AG09309 (cell line): ENCODE data around the gene PKIG.
"Not testable (repeated sequence)": the region's sequence is repeated elsewhere in the genome, so short reads cannot be mapped to it uniquely, and the experiment has no call there.

ENCODE experiments used
- DNase-seq: peaks from one replicate; pipeline ENCODE4 v3.0.0-alpha.2; 2010; ENCODE audit warnings: low read depth
- H3K4me3 ChIP-seq: 2 replicates; pipeline ENCODE4 v1.5.1; 2011; ENCODE audit warnings: mild to moderate bottlenecking, low read depth, low read length, moderate library complexity; ENCODE audit not compliant: control insufficient read depth
- TF ChIP-seq, protein P1 (sequence below): IDR thresholded peaks from 2 replicates; pipeline ENCODE4 v1.5.1; 2011; ENCODE audit warnings: mild to moderate bottlenecking, low read depth, low read length, inconsistent platforms; ENCODE audit not compliant: insufficient read depth, control insufficient read depth; ENCODE audit errors: missing control alignments

The PKIG gene

DNA sequence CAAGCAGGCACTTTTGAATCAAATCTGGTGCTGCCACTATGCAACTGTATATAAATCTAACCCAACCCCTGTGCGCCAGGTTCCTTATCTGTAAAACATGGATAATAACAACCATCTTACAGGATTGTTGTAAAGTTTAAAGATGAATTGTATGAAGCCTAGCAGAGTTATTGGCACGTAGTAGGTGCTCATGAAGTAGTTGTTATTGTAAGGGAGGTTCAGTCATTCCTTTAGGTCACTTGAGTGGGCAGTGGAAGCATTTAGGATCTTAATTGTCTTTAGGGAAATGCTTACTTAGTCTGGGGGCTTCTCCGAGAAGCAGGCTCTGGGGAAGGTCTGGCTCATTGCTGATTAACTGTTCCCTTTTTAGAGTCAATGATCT, 29.8 kb upstream of the PKIG start:
- no peak overlapping the region for H3K4me3 ChIP-seq
- DNase-seq: no peak
- TF ChIP-seq, protein P1, sequence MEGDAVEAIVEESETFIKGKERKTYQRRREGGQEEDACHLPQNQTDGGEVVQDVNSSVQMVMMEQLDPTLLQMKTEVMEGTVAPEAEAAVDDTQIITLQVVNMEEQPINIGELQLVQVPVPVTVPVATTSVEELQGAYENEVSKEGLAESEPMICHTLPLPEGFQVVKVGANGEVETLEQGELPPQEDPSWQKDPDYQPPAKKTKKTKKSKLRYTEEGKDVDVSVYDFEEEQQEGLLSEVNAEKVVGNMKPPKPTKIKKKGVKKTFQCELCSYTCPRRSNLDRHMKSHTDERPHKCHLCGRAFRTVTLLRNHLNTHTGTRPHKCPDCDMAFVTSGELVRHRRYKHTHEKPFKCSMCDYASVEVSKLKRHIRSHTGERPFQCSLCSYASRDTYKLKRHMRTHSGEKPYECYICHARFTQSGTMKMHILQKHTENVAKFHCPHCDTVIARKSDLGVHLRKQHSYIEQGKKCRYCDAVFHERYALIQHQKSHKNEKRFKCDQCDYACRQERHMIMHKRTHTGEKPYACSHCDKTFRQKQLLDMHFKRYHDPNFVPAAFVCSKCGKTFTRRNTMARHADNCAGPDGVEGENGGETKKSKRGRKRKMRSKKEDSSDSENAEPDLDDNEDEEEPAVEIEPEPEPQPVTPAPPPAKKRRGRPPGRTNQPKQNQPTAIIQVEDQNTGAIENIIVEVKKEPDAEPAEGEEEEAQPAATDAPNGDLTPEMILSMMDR: no peak

DNA sequence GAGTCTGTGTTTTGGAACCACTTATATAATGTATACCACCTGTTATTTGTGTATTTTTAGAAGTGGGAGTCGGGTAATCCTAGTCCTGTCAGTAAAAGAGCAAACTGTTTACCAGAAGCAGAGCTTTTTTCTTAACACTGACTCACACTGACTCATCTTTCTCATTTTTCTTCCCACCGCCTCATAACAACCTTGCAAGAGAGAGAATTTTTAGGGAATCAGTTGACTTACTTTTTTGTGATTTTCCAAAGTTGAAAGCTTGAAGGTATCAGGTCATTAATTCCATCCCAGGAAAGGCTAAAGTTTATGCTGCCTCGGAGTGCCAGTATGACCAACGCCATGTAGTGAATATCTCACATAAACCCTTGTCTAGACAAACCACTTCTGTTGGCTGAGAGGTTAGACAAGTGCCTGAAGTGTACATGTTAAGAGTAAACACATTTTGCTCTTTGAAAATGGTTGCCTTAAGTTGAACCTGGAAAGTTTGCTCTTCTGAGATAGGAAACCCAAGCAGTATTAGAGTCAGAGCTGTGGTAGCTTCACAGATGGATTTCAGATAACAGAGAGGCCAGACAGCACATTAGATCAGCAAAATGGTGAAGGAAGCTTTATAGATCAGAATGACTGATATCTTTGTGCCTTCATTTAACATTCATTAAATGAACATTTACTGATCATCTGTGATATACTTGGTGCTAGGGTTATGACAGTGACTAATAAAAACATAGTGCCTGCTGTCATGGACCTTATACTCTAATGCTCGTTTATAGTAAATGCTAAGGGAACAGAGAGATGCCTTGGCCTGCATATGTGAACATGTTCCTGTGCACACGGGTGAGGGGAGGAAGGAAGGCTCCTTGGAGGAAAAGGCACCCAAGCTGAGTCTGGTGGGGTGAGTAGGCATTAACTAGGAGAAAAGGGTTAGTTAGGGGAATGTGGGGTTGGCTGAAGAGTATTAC, 29.1 kb upstream of the PKIG start:
- H3K4me3 ChIP-seq: no peak overlapping the region
- TF ChIP-seq, protein P1: no peak
- peak; percentile 57 for DNase-seq

DNA sequence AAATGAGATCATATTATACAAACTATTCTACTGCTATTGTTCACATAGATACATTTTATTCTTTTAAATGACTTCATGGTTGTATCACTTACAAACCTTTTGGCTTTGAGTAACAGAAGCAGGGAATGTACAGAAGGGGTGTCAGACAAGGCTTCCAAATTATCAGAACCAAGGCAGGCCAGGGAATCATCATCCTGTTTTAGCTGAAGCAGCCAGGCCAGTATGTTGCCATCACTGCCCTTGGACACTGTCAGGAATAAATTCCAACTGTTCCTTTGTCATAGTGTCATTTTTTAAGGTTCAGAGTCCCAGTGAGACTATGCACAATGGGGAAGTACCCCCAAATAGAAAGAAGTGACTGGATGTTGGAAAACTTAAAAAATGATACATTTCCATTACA, 23.1 kb upstream of the PKIG start:
- TF ChIP-seq, protein P1: no peak

DNA sequence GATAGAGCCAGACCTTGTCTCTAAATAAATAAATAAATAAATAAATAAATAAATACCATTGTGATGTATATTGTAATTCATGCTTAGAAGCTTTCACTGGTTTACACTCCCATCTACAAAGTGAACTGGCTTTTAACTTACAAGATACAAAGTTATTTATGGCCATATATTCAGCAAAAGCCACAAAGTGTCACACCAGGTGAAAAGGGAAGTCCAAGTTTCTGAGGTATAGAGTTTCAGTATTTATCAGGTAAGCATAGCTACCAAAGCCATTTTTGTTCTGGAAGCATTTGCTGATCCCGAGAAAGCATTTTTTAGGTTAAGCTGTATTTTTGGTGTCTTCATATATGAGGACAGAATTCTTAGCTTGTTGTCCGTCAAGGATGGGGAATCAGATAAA, 22.1 kb upstream of the PKIG start:
- TF ChIP-seq, protein P1: no peak
- no peak overlapping the region for H3K4me3 ChIP-seq
- DNase-seq: no peak

More for the DNA sequence above, 23.1 kb upstream of the PKIG start:
- no peak overlapping the region for H3K4me3 ChIP-seq
- no peak for DNase-seq

DNA sequence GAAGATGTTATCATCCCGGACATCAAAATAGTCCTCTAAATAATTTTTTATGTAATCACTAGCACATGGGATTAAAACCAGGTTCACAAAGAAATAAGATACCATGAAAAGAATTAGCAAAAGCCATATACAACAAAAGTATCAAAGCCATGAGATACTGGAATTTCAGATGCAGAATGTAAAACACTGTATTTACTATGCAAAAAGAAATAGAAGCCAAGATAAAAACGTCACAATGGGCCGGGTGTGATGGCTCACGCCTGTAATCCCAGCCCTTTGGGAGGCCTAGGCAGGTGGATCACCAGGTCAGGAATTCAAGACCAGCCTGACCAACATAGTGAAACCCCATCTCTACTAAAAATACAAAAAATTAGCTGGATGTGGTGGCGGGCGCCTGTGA, 21.6 kb upstream of the PKIG start:
- DNase-seq, H3K4me3 ChIP-seq: not testable (repeated sequence)

DNA sequence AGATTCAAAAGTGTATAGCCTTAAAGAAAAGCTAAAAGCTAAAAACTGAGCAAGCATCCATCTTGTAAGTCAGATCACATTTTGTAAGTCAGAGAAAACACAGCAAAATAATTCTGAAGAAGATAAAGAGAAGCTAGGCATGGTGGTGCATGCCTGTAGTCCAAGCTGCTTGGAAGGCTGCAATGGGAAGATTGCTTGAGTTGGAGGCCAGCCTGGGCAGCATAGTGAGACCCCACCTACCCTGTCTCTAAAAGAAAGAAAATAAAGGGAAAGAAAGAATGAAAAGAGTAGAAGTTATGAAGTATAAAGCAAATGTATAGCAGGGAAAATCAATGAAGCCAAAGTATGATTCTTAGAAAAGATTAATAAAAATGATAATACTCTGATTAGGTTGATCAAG, 20.5 kb upstream of the PKIG start:
- TF ChIP-seq, protein P1: no peak
- no peak for DNase-seq
- no peak overlapping the region for H3K4me3 ChIP-seq

DNA sequence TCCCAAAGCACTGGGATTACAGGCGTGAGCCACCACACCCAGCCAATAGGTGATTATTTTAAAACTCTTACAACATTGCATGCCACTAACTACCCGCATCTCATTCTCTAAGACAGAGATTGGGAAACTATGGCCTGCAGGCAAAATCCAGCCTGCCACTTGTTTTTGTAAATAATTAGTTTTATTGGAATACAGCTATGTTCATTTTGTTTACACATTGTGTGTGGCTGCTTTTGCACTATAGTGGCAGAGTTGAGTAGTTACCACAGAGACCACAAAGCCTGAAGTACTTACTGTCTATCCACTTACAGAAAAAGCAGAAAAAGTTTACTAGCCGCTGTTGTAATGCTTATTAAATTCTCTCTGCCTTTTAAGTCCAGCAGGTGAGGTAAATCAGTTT, 16.4 kb upstream of the PKIG start:
- no peak overlapping the region for H3K4me3 ChIP-seq
- peak; percentile 64 for DNase-seq
- TF ChIP-seq, protein P1: no peak
